LNCAP (cell line): ENCODE measurements around the gene FRAT1.
A peak's percentile ranks its signal among the peaks of the same experiment; 100 is the strongest.

ENCODE experiments used
- CTCF ChIP-seq: fragments of 450-650 bp; IDR thresholded peaks from 2 replicates; pipeline ENCODE4 v1.5.1; 2017; ENCODE audit warnings: mild to moderate bottlenecking

The FRAT1 gene

DNA sequence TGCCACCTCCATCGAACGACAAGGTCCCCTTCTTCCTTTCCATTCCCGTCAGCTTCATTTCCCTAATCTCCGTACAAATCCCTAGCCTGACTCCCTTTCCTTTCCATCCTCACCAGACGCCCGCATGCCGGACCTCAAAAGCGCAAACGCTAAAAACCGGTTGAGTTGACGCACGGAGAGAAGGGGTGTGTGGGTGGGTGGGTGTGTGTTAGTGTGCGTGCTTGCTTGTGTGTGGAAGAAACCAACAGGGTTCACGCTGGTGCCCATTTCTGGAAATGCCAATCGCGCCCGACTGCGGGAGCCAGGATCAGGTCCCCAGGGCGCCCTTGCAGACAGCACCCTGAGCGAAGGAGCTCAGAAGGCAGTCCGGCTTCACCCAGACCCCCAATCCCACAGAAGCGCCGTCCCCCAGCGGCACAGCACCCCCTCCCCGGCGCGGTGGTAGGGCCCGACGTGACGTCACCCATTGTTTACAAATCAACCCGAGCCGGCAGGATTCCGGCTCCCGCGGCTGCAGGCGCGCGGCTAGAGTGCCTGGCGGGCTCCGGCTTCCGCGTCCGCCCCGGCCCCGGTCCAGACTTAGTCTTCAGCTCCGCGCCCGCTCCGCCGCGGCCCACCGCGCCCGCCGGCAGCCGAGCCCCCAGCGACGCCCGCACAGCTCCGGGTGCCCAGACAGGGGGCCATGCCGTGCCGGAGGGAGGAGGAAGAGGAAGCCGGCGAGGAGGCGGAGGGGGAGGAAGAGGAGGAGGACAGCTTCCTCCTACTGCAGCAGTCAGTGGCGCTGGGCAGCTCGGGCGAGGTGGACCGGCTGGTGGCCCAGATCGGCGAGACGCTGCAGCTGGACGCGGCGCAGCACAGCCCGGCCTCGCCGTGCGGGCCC lies at the start of gene FRAT1:
TSS of gene FRAT1 (plus strand) at position 500 of the 880 bp plus-strand sequence. CDS start at position 683, 183 bp downstream.
- no peak for TF ChIP-seq CTCF

DNA sequence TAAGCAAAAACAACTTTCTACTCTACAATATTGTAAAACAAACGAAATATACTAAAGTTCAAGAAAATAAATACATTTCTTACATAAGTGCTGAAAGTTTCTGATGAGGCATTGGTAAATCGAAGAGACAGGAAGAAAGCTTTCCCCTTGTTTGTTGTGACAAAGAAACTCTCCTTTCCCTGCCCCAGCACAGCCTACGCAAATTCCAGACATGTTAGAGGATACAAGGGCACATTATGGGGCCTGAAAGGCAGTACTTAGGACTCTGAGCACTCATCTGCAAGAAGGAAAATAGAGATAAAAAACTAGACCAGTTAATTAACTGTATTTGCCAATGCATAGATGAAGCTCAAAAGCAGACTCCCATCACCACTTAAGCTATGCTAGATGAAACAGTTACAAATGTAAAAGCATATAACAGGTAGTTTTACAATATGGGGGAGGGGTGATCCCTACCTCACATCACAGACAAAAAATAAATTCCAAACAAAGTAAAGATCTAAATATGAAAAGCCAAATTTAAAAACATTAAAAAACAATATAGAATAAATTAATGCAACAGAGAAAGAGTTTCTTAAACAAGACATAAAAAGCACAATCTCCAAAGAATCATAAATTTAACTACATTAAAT lies 48.4 kb upstream of the FRAT1 start:
- TF ChIP-seq CTCF, result no peak

DNA sequence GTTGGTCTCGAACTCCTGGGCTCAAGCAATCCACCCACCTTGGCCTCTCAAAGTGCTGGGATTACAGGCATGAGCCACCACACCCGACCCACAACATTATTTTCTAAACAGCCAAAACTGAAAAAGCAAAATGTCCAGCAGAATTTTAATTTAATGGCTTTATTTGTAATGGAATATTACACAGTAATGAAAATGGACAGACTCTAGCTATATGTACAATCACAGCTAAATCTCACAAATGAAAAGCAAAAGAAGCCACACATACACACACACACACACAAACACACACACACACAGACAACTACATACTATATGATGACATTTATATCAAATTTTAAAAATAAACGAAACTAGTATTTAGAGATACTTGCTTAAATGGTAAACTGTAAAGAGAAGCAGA lies 45.4 kb upstream of the FRAT1 start:
- no peak for TF ChIP-seq CTCF

DNA sequence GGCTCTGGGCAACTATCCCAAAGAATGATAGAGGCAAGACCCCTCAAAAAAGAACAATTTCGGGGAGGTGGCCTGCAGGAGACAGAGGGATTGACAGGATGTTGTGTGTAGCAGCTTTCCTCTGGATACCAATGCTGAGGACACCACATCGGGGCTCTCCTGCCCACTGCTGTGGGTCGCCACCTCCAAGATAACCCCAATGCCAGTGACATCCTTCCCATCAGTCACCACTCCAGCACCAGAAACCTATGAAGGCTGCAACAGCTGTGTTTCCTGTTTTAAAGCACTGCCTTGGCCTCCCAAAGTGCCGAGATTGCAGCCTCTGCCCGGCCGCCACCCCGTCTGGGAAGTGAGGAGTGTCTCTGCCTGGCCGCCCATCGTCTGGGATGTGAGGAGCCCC lies 44.2 kb upstream of the FRAT1 start:
- no peak for TF ChIP-seq CTCF

DNA sequence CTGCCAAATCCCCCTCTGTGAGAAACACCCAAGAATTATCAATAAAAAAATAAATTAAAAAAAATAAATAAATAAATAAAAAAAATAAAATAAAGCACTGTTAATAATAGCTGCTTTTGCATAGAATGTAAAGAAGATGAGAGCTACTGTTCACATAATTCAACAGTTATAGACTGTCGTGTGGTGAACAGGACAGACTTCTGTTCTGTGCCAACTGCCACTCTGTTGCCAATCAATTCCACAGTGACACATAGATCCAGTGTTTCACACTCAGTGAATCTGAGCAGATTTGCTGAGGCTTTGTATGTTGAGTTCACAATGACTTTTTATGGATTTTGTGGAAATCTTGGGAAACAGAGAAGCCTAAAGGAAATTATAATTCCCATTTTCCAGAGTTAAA lies 41.5 kb upstream of the FRAT1 start:
- no peak for TF ChIP-seq CTCF

GRCh38 chr10:97278491-97278989 lies 40.5 kb upstream of the FRAT1 start:
- TF ChIP-seq CTCF, result peak; percentile 64

GRCh38 chr10:97279121-97279815 lies 39.8 kb upstream of the FRAT1 start:
- TF ChIP-seq CTCF, result no peak
